ENCODE measurements around the gene DBP. TPM values are rescaled to one million over a fixed set of nuclear protein-coding genes. Genes with fewer than 3 reads are reported as not detected.

Gene DBP
- total and polyA plus RNA-seq, 2 of the 13 experiments (the other 11 are each of a cell fraction or from before 2014, with no cell fraction given), result 1.7 to 5.8 TPM

GRCh38 chr19:48623556-48624066, 13.6 kb downstream of the DBP start (continued):
- TF ChIP-seq STAT6 (CRISPR knock-in tag; IDR thresholded peaks at IDR 0.05; ENCODE audit: borderline replicate concordance) (no peak), PPARG (CRISPR knock-in tag; conservative IDR thresholded peaks at IDR 0.05) (0 out of 2 replicates have a peak, but pooled peaks have one; percentile 14), HNRNPL (IDR thresholded peaks at IDR 0.05; ENCODE audit: low read depth, low read length) (no peak)

GRCh38 chr19:48619692-48620585, 17.2 kb downstream of the DBP start:
- FAIRE-seq, result no peak
- Histone ChIP-seq H3K36me3 (replicated peaks in 1 of 2; ENCODE audit: control insufficient read depth in 1 of 2, insufficient read depth in 2 of 2, low read length in 2 of 2) (peaks cover 15 to 28% of the 10 kb centered on the region in 2 experiments), H2AFZ (ENCODE audit: low read length) (no peak overlapping the region), H3K27ac (ENCODE audit: extremely low read length, insufficient read depth, low read length) (peak overlapping the region; percentile 76), H3K9me3 (ENCODE audit: low read length) (no peaks in the 10 kb centered on the region), H3K9ac (ENCODE audit: insufficient read depth, low read depth, low read length) (peak overlapping the region; percentile 83), H3K4me3 (replicated peaks in 1 of 3; ENCODE audit: insufficient read depth in 1 of 3, low read depth in 2 of 3, low read length in 3 of 3) (peak overlapping the region; percentile 67 to 99 (median 89)), H4K20me1 (ENCODE audit: insufficient read depth, low read length) (peaks cover 36% of the 10 kb centered on the region), H3K4me2 (ENCODE audit: low read depth, low read length) (peak overlapping the region; percentile 93), H3K79me2 (ENCODE audit: insufficient read depth, low read length) (peaks cover 33% of the 10 kb centered on the region), H3K4me1 (ENCODE audit: insufficient read depth, low read length) (peaks cover 55% of the 10 kb centered on the region), H3K27me3 (ENCODE audit: control insufficient read depth in 1 of 2, insufficient read depth in 2 of 2, low read length in 2 of 2) (no peaks in the 10 kb centered on the region; a peak in 1 of 5 replicates)
- ChIA-PET CTCF (ENCODE audit: low intra/inter-chr PET ratio, low total read pairs) (no interaction called here), POLR2A (interaction anchor here (0.6 to 1.6 kb wide), 38 partner anchors 8 to 1022 kb away, joined by 3 to 61 read pairs (median 5); partner anchors contain the start of genes CA11, DBP, NUCB1 and SCAF1)
- DNase-seq (ENCODE audit: low spot score), result no peak
- ATAC-seq, result no peak
- BruUV-seq (replicated peaks), result TSS peak; percentile 72
- in situ Hi-C loops (cut with HindIII; ENCODE audit: extremely low pct_ligation_motif_present, low pct_unique_long_range_greater_than_20kb) (no loop called here), intact Hi-C loops (cut with micrococcal nuclease; ENCODE audit: unreplicated experiment) (loop anchor here (2.0 kb wide), 1 partner anchor 15 kb away; no protein-coding TSS in a partner anchor)
- WGBS (ENCODE audit: low lambda C conversion rate), result 39% methylated on average over 6 of the region's 6 CpGs
- TF ChIP-seq SP5 (CRISPR knock-in tag; IDR thresholded peaks at IDR 0.05; ENCODE audit: borderline replicate concordance, low read depth), result no peak
- TF ChIP-seq CSRNP1 (CRISPR knock-in tag; IDR thresholded peaks at IDR 0.05), result peak; percentile 19; the same call in 1 of the 2 replicates
- TF ChIP-seq ZNF704 (CRISPR knock-in tag; IDR thresholded peaks at IDR 0.05; ENCODE audit: borderline replicate concordance), result 0 out of 2 replicates have a peak, but pooled peaks have one; percentile 41
- TF ChIP-seq CHD4 (IDR thresholded peaks at IDR 0.05; ENCODE audit: borderline replicate concordance, low read length), result peak; percentile 99
- no peak for TF ChIP-seq ZBTB2 (CRISPR knock-in tag; IDR thresholded peaks at IDR 0.05; ENCODE audit: low read depth)
- 0 out of 2 replicates have a peak, but pooled peaks have one; percentile 2 for TF ChIP-seq ZIK1 (CRISPR knock-in tag; IDR thresholded peaks at IDR 0.05; ENCODE audit: borderline replicate concordance, low read depth)
- 0 out of 2 replicates have a peak, but pooled peaks have one; percentile 11 for TF ChIP-seq ONECUT2 (CRISPR knock-in tag; IDR thresholded peaks at IDR 0.05)
- TF ChIP-seq ZSCAN22 (CRISPR knock-in tag; IDR thresholded peaks at IDR 0.05), result peak; percentile 10; the same call in 1 of the 2 replicates
- peak in 1 of 2 experiments; percentile 51; a peak in 1 of 4 replicates for TF ChIP-seq NR2F1 (CRISPR knock-in tag; IDR thresholded peaks at IDR 0.05)

All from HepG2 (cell line).